Epithelial cell of proximal tubule (primary cell): ENCODE data around the gene SLC16A13. TPM values are rescaled to one million over a fixed set of nuclear protein-coding genes. Genes with fewer than 3 reads are reported as not detected.
A peak's percentile ranks its signal among the peaks of the same experiment; 100 is the strongest.
"Not testable (repeated sequence)": the region's sequence is repeated elsewhere in the genome, so short reads cannot be mapped to it uniquely, and the experiment has no call there.

ENCODE experiments used
- DNase-seq: peaks from one replicate; pipeline ENCODE4 v3.0.0-alpha.2; 2011; ENCODE audit warnings: low read depth
- H3K4me3 ChIP-seq: 2 replicates; pipeline ENCODE4 v1.5.1; 2011; ENCODE audit warnings: low read depth, mild to moderate bottlenecking, low read length
- CTCF ChIP-seq: conservative IDR thresholded peaks from 2 replicates; pipeline ENCODE4 v1.5.1; 2012; ENCODE audit warnings: low read depth, mild to moderate bottlenecking, low read length
- total RNA-seq: library from RNA; depleted of rRNA; stranded (reverse); fragments of >200 nt; gene quantifications from 2 replicates; pipeline ENCODE4 v1.2.3, GENCODE V29; 2015

Gene SLC16A13
- total RNA-seq, 1 donor from 2014 or later = 3.1 TPM

GRCh38 chr17:7048968-7049367, 13.2 kb downstream of the SLC16A13 start:
- no peak for TF ChIP-seq CTCF
- H3K4me3 ChIP-seq = no peak overlapping the region
- DNase-seq = no peak

- not testable (repeated sequence) for H3K4me3 ChIP-seq, DNase-seq
Observed at GRCh38 chr17:7050583-7050982, 14.8 kb downstream of the SLC16A13 start.

GRCh38 chr17:7056386-7056785, 20.6 kb downstream of the SLC16A13 start:
- DNase-seq = no peak
- H3K4me3 ChIP-seq = no peak overlapping the region
- TF ChIP-seq CTCF = no peak

GRCh38 chr17:7058831-7059447, 23.1 kb downstream of the SLC16A13 start:
- no peak for TF ChIP-seq CTCF
- DNase-seq = no peak
- no peak overlapping the region for H3K4me3 ChIP-seq

- H3K4me3 ChIP-seq = no peak overlapping the region
- TF ChIP-seq CTCF = no peak
- DNase-seq = peak; percentile 88
Observed at GRCh38 chr17:7060165-7060891, 24.5 kb downstream of the SLC16A13 start.

GRCh38 chr17:7063518-7064094, 27.8 kb downstream of the SLC16A13 start:
- no peak for DNase-seq
- H3K4me3 ChIP-seq = no peak overlapping the region
- TF ChIP-seq CTCF = no peak

GRCh38 chr17:7064261-7064660, 28.4 kb downstream of the SLC16A13 start:
- no peak for TF ChIP-seq CTCF
- no peak overlapping the region for H3K4me3 ChIP-seq
- no peak for DNase-seq
